DOHH2 (cell line): Measurements from ENCODE around the gene RCOR1.
A peak's percentile ranks its signal among the peaks of the same experiment; 100 is the strongest.

Experiments used
- H3F3A ChIP-seq: fragments of 200-600 bp; sonication (generic), shearing (Covaris generic); 2 replicates; pipeline ENCODE4 v1.6.0; 2016; ENCODE audit warnings: antibody characterized with exemption, mild to moderate bottlenecking; ENCODE audit not compliant: control insufficient read depth, insufficient read depth
- H3K27ac ChIP-seq: fragments of 200-600 bp; sonication (generic); 2 replicates; pipeline ENCODE4 v1.5.1; 2014; ENCODE audit warnings: low read depth, mild to moderate bottlenecking, low read length, moderate library complexity
- H3K27me3 ChIP-seq: fragments of 200-600 bp; sonication (generic); 2 replicates; pipeline ENCODE4 v1.6.1; 2014; ENCODE audit warnings: mild to moderate bottlenecking, low read length, mixed read lengths; ENCODE audit not compliant: control insufficient read depth
- H3K36me3 ChIP-seq: fragments of 200-600 bp; sonication (generic); 2 replicates; pipeline ENCODE4 v1.6.1; 2014; ENCODE audit warnings: mild to moderate bottlenecking, low read length, moderate library complexity, mixed read lengths; ENCODE audit not compliant: control insufficient read depth
- H3K4me1 ChIP-seq: fragments of 200-600 bp; sonication (generic); 2 replicates; pipeline ENCODE4 v1.6.1; 2014; ENCODE audit warnings: mild to moderate bottlenecking, low read length, mixed read lengths; ENCODE audit not compliant: control insufficient read depth
- H3K4me2 ChIP-seq: fragments of 200-600 bp; sonication (generic); 2 replicates; pipeline ENCODE4 v1.6.0; 2014; ENCODE audit warnings: mild to moderate bottlenecking, low read length, moderate library complexity
- H3K4me3 ChIP-seq: fragments of 200-600 bp; sonication (generic); 2 replicates; pipeline ENCODE4 v1.5.1; 2014; ENCODE audit warnings: mild to moderate bottlenecking, low read length, mixed read lengths
- H3K79me2 ChIP-seq: fragments of 200-600 bp; sonication (generic); 2 replicates; pipeline ENCODE4 v1.6.1; 2014; ENCODE audit warnings: mild to moderate bottlenecking, low read length, mixed read lengths; ENCODE audit not compliant: control insufficient read depth
- H3K9me2 ChIP-seq: fragments of 200-600 bp; sonication (generic); replicated peaks from 2 replicates; pipeline ENCODE4 v1.6.1; 2014; ENCODE audit warnings: mild to moderate bottlenecking, low read length, mixed read lengths; ENCODE audit not compliant: control insufficient read depth
- H3K9me3 ChIP-seq: fragments of 200-600 bp; sonication (generic); 2 replicates; pipeline ENCODE4 v1.6.1; 2014; ENCODE audit warnings: antibody characterized with exemption, low read length, mixed read lengths; ENCODE audit not compliant: control insufficient read depth, insufficient read depth
- H4K20me1 ChIP-seq: fragments of 200-600 bp; sonication (generic); 2 replicates; pipeline ENCODE4 v1.6.0; 2014; ENCODE audit warnings: low read depth, mild to moderate bottlenecking, antibody characterized with exemption, low read length, moderate library complexity; ENCODE audit not compliant: control insufficient read depth, insufficient read depth
- CTCF ChIP-seq: fragments of 200-600 bp; sonication (generic); IDR thresholded peaks from one replicate; pipeline ENCODE4 v1.5.1; 2014; ENCODE audit warnings: antibody characterized with exemption, mild to moderate bottlenecking, low read depth, low read length; ENCODE audit not compliant: poor library complexity, severe bottlenecking
- EZH2phosphoT487 ChIP-seq: fragments of 200-600 bp; sonication (generic); IDR thresholded peaks from 2 replicates; pipeline ENCODE4 v1.6.1; 2017; ENCODE audit warnings: borderline replicate concordance, mild to moderate bottlenecking, antibody characterized with exemption, low read length, moderate library complexity, mixed read lengths

Gene RCOR1

DNA sequence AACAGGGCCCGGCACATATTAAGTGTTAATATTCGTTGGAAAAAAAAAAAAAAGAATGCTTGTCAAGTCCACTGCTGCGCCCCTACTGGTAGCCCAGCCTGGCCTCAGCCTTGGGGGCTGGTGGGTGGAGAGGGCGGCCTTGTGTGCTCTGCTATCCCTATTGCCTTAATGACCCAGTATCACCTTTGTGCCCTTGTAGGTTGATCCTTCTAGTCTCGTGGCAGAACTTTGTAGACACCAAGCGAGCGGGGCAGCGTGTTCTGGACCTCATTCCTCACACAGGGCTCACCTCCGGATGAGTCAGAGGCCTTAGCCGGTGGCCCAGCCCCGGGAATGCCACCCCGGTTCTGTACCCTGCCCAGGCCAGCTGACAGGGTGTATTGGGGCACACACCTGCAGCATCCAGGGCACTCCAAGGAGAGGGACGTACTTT is 1.8 kb upstream of the RCOR1 start:
- no peaks in the 10 kb centered on the region for H3K27me3 ChIP-seq
- TF ChIP-seq EZH2phosphoT487 (no peak), CTCF (peak; percentile 17)
- peaks cover 11% of the 10 kb centered on the region for H3F3A ChIP-seq
- peak overlapping the region; percentile 47 for H3K4me2 ChIP-seq
- H3K4me1 ChIP-seq: peaks cover 20% of the 10 kb centered on the region
- peak overlapping the region; percentile 91; the same call in 1 of the 2 replicates for H3K27ac ChIP-seq
- H3K79me2 ChIP-seq: peaks cover 28% of the 10 kb centered on the region
- no peaks in the 10 kb centered on the region for H3K9me2 ChIP-seq
- no peaks in the 10 kb centered on the region for H3K9me3 ChIP-seq
- H3K36me3 ChIP-seq: peaks cover 19% of the 10 kb centered on the region
- peak overlapping the region; percentile 94 for H3K4me3 ChIP-seq
- H4K20me1 ChIP-seq: peaks cover 13% of the 10 kb centered on the region; the same call in 1 of the 2 replicates

GRCh38 chr14:102591372-102591943 is 991 bp upstream of the RCOR1 start:
- H3K4me3 ChIP-seq: peak overlapping the region; percentile 94
- peaks cover 13% of the 10 kb centered on the region; the same call in 1 of the 2 replicates for H4K20me1 ChIP-seq
- TF ChIP-seq EZH2phosphoT487: no peak
- no peak for TF ChIP-seq CTCF
- peak overlapping the region; percentile 91 for H3K27ac ChIP-seq
- H3K36me3 ChIP-seq: peaks cover 25% of the 10 kb centered on the region
- H3K4me1 ChIP-seq: peaks cover 20% of the 10 kb centered on the region
- peaks cover 36% of the 10 kb centered on the region for H3K79me2 ChIP-seq
- H3K27me3 ChIP-seq: no peaks in the 10 kb centered on the region
- peaks cover 11% of the 10 kb centered on the region for H3F3A ChIP-seq
- H3K4me2 ChIP-seq: peak overlapping the region; percentile 47
- no peaks in the 10 kb centered on the region for H3K9me3 ChIP-seq
- no peaks in the 10 kb centered on the region for H3K9me2 ChIP-seq

DNA sequence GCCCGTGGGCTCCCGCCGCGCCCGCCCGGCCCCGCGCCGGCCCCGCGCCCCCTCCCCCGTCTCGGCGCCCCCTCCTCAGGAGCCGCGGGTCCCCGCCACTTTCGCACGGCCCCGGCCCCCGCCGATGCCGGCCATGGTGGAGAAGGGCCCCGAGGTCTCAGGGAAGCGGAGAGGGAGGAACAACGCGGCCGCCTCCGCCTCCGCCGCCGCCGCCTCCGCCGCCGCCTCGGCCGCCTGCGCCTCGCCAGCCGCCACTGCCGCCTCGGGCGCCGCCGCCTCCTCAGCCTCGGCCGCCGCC is 263 bp downstream of the RCOR1 start:
- H3K27ac ChIP-seq: peak overlapping the region; percentile 65
- no peaks in the 10 kb centered on the region for H3K9me3 ChIP-seq
- TF ChIP-seq EZH2phosphoT487 (no peak), CTCF (no peak)
- H3K36me3 ChIP-seq: peaks cover 27% of the 10 kb centered on the region
- H3K4me1 ChIP-seq: peaks cover 20% of the 10 kb centered on the region
- peaks cover 11% of the 10 kb centered on the region for H3F3A ChIP-seq
- no peaks in the 10 kb centered on the region for H3K9me2 ChIP-seq
- H3K27me3 ChIP-seq: no peaks in the 10 kb centered on the region
- H3K79me2 ChIP-seq: peaks cover 48% of the 10 kb centered on the region
- H3K4me2 ChIP-seq: peak overlapping the region; percentile 82; the same call in 1 of the 2 replicates
- peaks cover 13% of the 10 kb centered on the region; the same call in 1 of the 2 replicates for H4K20me1 ChIP-seq
- H3K4me3 ChIP-seq: peak overlapping the region; percentile 98
